ENCODE measurements around the gene CYP2W1.

The CYP2W1 gene

GRCh38 chr7:983616-984071 is 663 bp downstream of the CYP2W1 start:
- DNase-seq (ENCODE audit: low read depth) = no peak

GRCh38 chr7:984361-985126 is 1.6 kb downstream of the CYP2W1 start:
- no peak for DNase-seq (ENCODE audit: low read depth)

DNA sequence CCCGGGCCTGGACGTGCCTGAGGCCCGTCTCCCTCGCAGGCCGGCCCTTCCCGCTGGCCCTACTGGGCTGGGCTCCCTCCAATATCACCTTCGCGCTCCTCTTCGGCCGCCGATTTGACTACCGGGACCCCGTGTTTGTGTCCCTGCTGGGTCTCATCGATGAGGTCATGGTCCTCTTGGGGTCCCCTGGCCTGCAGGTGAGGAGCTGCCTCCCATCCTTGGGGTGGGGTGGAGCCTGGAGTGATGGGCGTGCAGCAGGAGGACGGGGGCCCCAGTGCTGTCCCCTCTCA is 2.1 kb downstream of the CYP2W1 start:
- no peak for DNase-seq (ENCODE audit: low read depth)

GRCh38 chr7:985915-986741 is 3.1 kb downstream of the CYP2W1 start:
- no peak for DNase-seq (ENCODE audit: low read depth)

DNA sequence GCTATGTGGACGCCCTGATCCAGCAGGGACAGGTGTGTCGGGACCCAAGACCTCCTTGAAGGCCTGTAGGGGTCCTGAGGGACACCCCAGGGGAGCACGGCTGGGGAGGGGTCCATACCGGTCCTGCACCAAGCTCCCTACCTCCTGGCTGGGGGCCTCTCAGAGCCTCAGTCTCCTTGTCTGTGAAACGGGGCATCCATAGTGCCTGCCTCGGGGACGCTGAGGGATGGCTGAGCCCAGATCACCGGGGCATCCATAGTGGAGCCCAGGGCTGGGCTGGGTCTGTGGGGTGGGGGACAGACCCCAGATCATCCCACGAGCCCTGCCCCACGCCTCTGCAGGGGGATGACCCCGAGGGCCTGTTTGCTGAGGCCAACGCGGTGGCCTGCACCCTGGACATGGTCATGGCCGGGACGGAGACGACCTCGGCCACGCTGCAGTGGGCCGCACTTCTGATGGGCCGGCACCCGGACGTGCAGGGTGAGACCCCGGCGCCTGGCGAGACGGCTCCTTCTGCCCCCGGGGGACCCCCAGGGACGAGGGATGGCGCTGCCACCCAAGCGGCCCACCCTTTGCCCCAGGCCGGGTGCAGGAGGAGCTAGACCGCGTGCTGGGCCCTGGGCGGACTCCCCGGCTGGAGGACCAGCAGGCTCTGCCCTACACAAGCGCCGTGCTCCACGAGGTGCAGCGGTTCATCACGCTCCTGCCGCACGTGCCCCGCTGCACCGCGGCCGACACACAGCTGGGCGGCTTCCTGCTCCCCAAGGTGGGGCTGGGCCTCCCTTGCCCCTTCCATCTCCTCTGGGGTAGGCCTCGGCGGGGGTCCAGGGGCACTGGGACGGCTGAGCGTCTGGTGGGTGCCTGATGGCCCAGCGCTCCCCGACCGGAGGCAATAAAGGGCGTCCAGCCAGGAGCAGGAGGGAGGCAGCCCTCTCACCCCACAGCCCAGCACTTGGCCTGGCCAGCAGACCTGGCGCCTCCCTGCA is 4.1 kb downstream of the CYP2W1 start:
- DNase-seq (ENCODE audit: low read depth) = no peak

DNA sequence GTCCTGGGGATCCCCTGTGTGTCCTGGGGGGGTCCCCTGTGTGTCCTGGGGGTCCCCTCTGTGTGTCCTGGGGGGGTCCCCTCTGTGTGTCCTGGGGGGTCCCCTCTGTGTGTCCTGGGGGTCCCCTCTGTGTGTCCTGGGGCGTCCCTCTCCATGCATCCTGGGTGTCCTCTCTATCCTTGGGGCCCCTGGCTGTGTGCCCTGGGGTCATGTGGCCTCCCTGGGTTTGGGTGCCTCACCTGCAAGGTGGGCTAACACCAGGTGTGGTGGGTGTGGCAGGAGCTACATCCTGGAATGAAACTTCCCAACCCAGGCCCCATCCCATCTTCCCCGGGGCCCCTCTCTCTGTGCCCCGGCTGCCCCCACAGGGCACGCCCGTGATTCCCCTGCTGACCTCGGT is 4.9 kb downstream of the CYP2W1 start:
- DNase-seq (ENCODE audit: low read depth) = no peak

DNA sequence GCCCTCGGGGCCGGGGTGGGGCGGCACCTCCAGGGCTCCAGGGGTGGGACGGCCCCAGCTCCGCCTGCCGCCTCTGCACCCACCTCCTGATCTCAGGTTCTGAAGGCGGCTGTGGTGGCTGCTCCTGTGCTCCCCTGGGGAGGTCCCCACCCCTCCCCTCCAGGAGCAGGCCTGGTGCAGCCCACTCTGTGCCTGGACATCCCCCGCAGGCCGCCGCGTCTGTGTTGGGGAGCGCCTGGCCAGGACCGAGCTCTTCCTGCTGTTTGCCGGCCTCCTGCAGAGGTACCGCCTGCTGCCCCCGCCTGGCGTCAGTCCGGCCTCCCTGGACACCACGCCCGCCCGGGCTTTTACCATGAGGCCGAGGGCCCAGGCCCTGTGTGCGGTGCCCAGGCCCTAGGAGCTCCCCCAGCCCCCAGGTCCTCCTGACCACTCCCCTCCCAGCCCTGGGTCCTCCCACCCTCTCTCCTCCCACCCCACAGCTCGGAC is 5.5 kb downstream of the CYP2W1 start:
- no peak for DNase-seq (ENCODE audit: low read depth)

GRCh38 chr7:988963-989529 is 6.1 kb downstream of the CYP2W1 start:
- no peak for DNase-seq (ENCODE audit: low read depth)

GRCh38 chr7:990352-990932 is 7.5 kb downstream of the CYP2W1 start:
- DNase-seq (ENCODE audit: low read depth) = no peak

- no peak for DNase-seq (ENCODE audit: low read depth)
Measured at GRCh38 chr7:990933-991728, 8.2 kb downstream of the CYP2W1 start.

GRCh38 chr7:991729-992656 is 9.0 kb downstream of the CYP2W1 start:
- DNase-seq (ENCODE audit: low read depth) = no peak

DNA sequence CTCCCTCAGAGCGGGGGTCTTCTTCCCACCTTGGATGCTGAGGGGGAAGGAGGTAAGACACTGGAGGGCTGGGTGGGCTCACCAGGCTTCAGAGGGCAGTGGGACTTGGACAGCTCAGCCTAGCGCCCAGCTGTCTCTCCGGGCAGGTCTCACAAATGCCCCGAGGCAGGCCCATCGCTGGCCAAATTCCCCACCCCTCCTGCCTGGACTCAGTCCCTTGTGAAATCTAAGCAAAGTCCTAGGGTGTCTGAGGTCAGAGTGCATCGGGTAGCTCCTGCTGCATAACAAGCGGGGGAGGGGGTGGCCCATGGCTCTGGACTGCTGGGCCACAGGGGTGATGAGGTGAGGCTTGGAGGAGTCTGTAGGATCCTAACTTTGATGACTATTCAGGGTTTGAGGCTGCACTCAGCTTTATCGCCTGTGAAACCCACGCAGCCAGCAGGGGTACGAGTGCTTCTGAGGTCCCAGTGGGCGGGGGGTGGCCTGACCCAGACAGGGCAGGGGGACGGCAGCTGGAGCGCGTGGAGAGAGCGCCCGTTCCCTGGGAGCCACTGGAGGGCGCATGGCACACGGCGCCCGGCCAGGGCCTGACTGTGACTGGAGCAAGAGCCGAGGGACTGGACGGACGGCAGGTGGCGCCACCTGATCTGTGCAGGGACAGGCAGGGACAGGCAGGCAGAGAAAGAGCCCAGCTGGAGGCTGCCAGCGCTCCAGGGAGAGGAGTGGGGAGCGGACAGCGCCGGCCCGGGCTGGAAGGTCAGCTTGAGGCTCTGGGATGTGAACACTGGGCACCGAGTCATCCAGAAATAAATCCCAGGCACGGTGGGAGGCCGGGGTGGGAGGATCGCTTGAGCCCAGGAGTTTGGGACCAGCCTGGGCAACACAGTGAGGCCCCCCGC is 10.0 kb downstream of the CYP2W1 start:
- DNase-seq (ENCODE audit: low read depth) = peak; percentile 56

DNA sequence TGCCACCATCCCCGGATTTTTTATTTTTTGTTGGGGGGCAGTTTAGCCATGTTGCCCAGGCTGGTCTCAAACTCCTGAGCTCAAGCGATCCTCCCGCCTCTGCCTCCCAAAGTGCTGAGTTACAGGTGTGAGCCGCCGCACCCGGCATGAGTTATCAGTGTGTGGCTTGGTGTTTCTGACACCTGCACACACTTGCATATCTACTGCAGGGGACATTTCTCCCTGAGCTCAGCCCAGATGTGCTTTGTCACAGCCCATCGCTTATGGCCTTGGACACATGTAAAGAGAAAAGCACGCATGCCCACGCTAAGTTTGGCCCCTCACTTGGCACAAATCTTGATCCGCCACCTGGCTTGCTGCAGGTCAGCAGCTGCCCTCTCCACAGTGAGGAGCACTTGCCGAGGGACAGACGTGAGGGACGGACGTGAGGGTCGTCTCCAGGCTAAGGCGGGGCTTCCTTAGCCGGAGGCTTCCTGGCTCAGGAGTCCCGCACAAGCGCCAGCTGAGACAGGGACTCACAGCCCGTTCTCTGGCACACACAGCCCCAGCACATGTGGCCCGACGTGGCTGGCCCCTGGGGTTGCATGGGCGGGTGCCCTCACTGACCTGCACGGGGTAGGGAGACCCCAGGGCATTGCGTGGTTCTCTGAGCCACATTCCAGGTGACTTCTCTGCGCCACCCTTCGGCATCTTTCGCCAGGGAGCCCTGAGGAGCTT is 11.8 kb downstream of the CYP2W1 start:
- no peak for DNase-seq (ENCODE audit: low read depth)

DNA sequence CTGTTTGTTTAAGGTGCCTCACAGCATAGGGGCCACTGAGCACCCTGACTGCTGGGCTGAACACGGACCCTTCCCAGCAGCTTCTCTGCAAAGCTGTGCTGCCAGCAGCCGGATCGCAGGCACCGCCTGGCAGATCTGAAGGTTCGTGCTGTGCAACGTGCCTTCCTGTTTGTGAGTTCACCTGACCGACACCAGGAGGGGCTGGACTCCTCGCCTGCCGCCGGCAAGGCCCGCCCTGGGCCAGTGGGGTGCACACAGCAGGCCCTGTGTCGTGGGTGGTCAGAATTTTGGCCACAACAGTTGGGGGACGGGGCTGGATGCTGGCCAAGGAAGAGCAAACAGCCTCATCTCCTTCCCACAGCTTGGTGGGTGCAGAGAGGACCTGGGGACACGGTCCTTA is 12.6 kb downstream of the CYP2W1 start:
- DNase-seq (ENCODE audit: low read depth) = no peak

DNA sequence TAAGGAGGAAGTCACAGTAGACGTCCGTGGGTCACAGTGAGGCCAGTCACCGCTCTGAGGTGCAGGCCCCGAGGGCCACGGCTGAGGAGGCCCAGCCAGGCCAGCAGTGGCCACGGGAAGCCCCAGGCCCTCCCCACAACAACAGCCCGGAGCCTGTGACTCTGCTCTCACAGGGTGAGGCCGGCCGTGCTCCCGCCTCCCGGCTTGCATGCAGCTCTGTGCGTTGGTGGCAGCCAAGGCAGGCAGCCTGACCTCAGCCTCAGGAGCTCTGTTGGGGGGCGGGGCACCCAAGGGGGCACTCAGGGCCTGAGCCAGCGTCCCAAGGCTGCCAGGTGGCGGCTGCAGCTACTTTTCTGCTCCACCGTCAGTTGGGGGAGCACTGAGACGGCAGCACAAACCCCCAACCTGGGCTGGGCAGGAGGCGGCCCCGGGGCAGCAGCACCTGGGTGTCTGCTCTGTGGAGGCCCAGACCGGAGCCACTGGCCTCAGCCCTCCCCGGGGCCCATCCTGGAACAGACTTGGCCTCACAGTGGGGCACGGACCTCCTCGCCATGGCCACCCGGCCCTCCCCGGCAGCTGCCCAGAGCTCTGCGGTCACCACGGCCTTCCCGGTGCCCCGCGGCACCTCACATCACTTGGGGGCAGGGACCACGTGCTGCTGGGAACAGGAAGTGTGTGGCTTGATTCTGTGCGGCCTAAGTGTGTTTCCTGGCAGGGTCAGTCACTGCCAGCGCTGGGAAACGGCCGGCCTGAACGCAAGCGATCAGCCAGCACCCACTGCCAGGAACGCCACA is 13.3 kb downstream of the CYP2W1 start:
- DNase-seq (ENCODE audit: low read depth) = no peak

GRCh38 chr7:997404-998395 is 14.7 kb downstream of the CYP2W1 start:
- no peak for DNase-seq (ENCODE audit: low read depth)
